Right lobe of liver (tissue), 4 donors: ENCODE measurements around the gene PKP4.

Experiments used
- POLR2A ChIP-seq: fragments of 450-650 bp; IDR thresholded peaks from one replicate; pipeline ENCODE4 v1.6.1; 2017; ENCODE audit warnings: antibody characterized with exemption, mild to moderate bottlenecking
- TF ChIP-seq, protein P1 (sequence below), 4 donors: fragments of 200-600 bp in 3 of 4; fragments of 450-650 bp in 1 of 4; IDR thresholded peaks; one replicate each; pipeline versions ENCODE4 v1.5.1 to v1.8.0; 2016 to 2022; ENCODE audit warnings: antibody characterized with exemption in 4 of 4, mild to moderate bottlenecking in 2 of 4
- donor health status: DM: no; HTN: no; CAD: no.
- donor health status: DM: no; HTN: no; CAD: no.
- donor health status: DM: no; HTN: yes; CAD: no.

DNA sequence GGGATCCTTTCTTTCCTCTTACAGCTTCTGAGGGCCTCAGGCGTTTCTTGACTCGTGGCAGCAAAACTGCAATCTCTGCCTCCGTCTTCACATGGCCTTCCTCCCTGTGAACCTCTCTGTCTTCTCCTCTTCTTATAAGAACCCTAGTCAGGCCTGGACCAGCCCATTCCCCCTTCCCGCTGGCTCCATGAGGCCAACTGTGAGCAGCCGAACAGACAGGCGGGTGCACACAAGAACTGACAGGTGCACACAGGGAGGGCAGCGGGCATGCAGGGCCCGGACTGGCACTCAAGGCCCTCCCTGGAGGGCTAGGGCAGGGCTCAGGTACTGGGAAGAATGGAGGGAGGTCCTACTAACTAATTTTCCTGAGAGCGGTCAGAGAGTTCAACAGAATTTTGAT is 246.0 kb downstream of the PKP4 start:
- TF ChIP-seq, protein P1, sequence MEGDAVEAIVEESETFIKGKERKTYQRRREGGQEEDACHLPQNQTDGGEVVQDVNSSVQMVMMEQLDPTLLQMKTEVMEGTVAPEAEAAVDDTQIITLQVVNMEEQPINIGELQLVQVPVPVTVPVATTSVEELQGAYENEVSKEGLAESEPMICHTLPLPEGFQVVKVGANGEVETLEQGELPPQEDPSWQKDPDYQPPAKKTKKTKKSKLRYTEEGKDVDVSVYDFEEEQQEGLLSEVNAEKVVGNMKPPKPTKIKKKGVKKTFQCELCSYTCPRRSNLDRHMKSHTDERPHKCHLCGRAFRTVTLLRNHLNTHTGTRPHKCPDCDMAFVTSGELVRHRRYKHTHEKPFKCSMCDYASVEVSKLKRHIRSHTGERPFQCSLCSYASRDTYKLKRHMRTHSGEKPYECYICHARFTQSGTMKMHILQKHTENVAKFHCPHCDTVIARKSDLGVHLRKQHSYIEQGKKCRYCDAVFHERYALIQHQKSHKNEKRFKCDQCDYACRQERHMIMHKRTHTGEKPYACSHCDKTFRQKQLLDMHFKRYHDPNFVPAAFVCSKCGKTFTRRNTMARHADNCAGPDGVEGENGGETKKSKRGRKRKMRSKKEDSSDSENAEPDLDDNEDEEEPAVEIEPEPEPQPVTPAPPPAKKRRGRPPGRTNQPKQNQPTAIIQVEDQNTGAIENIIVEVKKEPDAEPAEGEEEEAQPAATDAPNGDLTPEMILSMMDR (IDR thresholded peaks at IDR 0.05), result no peak
- no peak for TF ChIP-seq POLR2A
